ENCODE measurements around the gene CEP76. TPM values are rescaled to one million over a fixed set of nuclear protein-coding genes. Genes with fewer than 3 reads are reported as not detected.
"Not testable (repeated sequence)": the region's sequence is repeated elsewhere in the genome, so short reads cannot be mapped to it uniquely, and the experiment has no call there.

The CEP76 gene
- total RNA-seq, 4 donors from 2014 or later: 7.0 to 10.0 (median 9.3) TPM

DNA sequence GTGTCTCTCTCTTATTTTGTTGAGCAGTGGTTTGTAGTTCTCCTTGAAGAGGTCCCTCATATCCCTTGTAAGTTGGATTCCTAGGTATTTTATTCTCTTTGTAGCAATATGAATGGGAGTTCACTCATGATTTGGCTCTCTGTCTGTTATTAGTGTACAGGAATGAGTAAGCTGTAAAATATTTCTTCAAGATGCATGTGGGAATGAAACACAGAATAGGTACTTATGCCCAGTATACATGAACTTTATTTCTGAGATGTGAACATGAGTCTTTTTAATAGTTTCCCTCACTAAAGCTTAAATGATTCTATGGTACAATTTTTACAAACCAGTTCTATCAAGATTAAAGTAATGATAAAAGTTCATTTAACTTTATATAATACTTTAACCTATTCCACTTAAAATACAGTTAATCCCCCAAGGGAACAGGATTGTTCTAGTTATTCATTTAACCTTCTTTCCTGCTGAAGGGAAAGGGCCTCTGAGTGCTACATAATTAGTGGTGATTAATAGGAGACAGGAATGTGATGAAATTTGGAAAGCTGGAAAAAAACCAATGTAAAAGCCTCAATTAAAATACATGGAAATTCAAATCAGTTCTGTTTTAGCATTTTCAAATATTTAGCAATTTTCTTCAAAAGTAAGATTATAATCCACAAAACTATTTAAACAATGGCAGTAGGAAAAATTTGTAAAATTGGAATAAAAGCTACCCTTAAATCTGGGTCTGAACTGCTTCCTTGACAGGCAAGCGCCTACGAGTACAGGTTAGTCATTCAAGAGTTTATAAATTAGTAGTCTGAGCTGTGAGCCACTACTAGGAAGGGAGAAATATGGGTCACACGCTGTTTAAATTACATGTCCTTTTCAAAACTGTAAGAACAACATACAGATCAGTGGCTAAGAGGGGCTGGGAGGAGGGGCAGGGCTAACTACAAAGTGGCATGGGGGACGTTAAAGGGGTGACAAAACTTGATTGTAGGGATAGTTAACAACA, 73.5 kb downstream of the CEP76 start:
- Histone ChIP-seq H3K4me1 (no peaks in the 10 kb centered on the region), H3K36me3 (no peaks in the 10 kb centered on the region), H3K9me3 (no peaks in the 10 kb centered on the region), H3K27ac (no peak overlapping the region), H3K4me3 (replicated peaks in 1 of 3) (no peak overlapping the region), H3K27me3 (no peaks in the 10 kb centered on the region)
- TF ChIP-seq, protein P1, sequence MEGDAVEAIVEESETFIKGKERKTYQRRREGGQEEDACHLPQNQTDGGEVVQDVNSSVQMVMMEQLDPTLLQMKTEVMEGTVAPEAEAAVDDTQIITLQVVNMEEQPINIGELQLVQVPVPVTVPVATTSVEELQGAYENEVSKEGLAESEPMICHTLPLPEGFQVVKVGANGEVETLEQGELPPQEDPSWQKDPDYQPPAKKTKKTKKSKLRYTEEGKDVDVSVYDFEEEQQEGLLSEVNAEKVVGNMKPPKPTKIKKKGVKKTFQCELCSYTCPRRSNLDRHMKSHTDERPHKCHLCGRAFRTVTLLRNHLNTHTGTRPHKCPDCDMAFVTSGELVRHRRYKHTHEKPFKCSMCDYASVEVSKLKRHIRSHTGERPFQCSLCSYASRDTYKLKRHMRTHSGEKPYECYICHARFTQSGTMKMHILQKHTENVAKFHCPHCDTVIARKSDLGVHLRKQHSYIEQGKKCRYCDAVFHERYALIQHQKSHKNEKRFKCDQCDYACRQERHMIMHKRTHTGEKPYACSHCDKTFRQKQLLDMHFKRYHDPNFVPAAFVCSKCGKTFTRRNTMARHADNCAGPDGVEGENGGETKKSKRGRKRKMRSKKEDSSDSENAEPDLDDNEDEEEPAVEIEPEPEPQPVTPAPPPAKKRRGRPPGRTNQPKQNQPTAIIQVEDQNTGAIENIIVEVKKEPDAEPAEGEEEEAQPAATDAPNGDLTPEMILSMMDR (IDR thresholded peaks at IDR 0.05): no peak
- no peak for TF ChIP-seq POLR2A (IDR thresholded peaks at IDR 0.05)
- DNase-seq: no peak
- intact Hi-C loops (cut with DNase I): no loop called here
- WGBS, 2 donors: 70% methylated on average over 4 of the region's 4 CpGs

DNA sequence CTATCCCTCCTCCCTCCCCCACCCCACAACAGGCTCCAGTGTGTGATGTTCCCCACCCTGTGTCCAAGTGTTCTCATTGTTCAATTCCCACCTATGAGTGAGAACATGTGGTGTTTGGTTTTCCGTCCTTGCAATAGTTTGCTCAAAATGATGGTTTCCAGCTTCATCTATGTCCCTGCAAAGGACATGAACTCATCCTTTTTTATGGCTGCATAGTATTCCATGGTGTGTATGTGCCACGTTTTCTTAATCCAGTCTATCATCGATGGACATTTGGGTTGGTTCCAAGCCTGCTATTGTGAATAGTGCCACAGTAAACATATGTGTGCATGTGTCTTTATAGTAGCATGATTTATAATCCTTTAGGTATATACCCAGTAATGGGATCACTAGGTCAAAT, 75.3 kb downstream of the CEP76 start:
- H3K9me3 ChIP-seq; H3K27ac ChIP-seq; H3K4me3 ChIP-seq (replicated peaks in 1 of 3); H3K4me1 ChIP-seq; H3K27me3 ChIP-seq; DNase-seq; H3K36me3 ChIP-seq; intact Hi-C loops (cut with DNase I): not testable (repeated sequence)
- 94% methylated on average over 3 of the region's 3 CpGs for WGBS, 2 donors

DNA sequence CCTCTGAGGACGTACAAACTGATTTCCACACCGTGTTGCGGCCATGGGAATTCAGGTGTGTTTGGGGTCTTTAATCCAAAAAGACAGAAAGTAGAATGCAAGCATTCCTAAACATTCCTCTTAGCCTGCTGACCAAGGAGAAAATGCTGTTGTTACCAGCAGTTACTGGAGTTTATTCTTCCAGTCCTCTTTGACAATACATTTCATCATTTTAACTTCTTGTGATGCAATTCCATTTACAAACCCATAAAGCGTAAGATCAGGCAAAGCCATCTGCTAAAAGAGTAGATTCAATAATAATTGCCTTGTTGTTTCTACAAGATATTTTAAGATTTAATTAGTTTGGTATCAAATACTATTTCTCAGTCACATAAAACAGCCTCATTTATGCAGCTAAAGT, 77.3 kb downstream of the CEP76 start:
- Histone ChIP-seq H3K27me3 (no peaks in the 10 kb centered on the region), H3K4me3 (replicated peaks in 1 of 3) (no peak overlapping the region), H3K36me3 (no peaks in the 10 kb centered on the region), H3K9me3 (no peaks in the 10 kb centered on the region), H3K4me1 (no peaks in the 10 kb centered on the region), H3K27ac (no peak overlapping the region)
- TF ChIP-seq, protein P1 (IDR thresholded peaks at IDR 0.05): no peak
- TF ChIP-seq POLR2A (IDR thresholded peaks at IDR 0.05): no peak
- 94 to 96% methylated on average over 4 of the region's 4 CpGs for WGBS, 2 donors
- intact Hi-C loops (cut with DNase I): no loop called here
- DNase-seq: no peak

Other genes with a start within 250 kb of the CEP76 start
- 10 to 100 TPM; 25.3 to 39.5 (median 30.6) TPM for gene SPIRE1, start 44.6 kb downstream of the CEP76 start, total RNA-seq
- 10 to 100 TPM; 65.7 to 86.1 (median 69.7) TPM for gene PSMG2, start 319 bp upstream of the CEP76 start, total RNA-seq
- 10 to 100 TPM; 33.1 to 45.3 (median 37.7) TPM for gene PTPN2, start 181.5 kb upstream of the CEP76 start, total RNA-seq
- gene SEH1L, start 245.3 kb upstream of the CEP76 start, total RNA-seq: 10 to 100 TPM; 26.8 to 48.6 (median 34.9) TPM